Breast epithelium (tissue), 4 donors: ENCODE results near the gene CLSTN2. TPM values are rescaled to one million over a fixed set of nuclear protein-coding genes. Genes with fewer than 3 reads are reported as not detected.

Experiments
- DNase-seq, 2 donors: peaks; one replicate each; pipeline ENCODE4 v3.0.0-alpha.2; 2019; ENCODE audit warnings: low spot score in 2 of 2
- H3K27ac ChIP-seq, 2 donors: fragments of 200-600 bp; sonication (generic) in 1 of 2; one replicate each; pipeline ENCODE4 v1.5.1; 2016 to 2019; ENCODE audit warnings: mild to moderate bottlenecking in 1 of 2
- H3K27me3 ChIP-seq, 2 donors: fragments of 200-600 bp; sonication (generic) in 1 of 2; one replicate each; pipeline versions ENCODE4 v1.5.1 to v1.6.0; 2017 to 2019; ENCODE audit warnings: control low read depth in 1 of 2, mild to moderate bottlenecking in 1 of 2
- H3K36me3 ChIP-seq: fragments of 200-600 bp; one replicate; pipeline ENCODE4 v1.5.1; 2019
- H3K4me1 ChIP-seq, 2 donors: fragments of 200-600 bp; sonication (generic); one replicate each; pipeline ENCODE4 v1.5.1; 2016 to 2019; ENCODE audit warnings: control low read depth in 1 of 2
- H3K4me3 ChIP-seq, 3 donors: fragments of 200-600 bp; sonication (generic); 1 replicate in 2 of 3; 2 replicates in 1 of 3; pipeline ENCODE4 v1.5.1; 2016 to 2019; ENCODE audit warnings: mild to moderate bottlenecking in 3 of 3, moderate library complexity in 2 of 3
- H3K9me3 ChIP-seq, 2 donors: fragments of 200-600 bp; sonication (generic) in 1 of 2; one replicate each; pipeline ENCODE4 v1.5.1; 2016 to 2019; ENCODE audit warnings: control low read depth in 1 of 2
- CTCF ChIP-seq, 3 donors: fragments of 450-650 bp; IDR thresholded peaks; one replicate each; pipeline ENCODE4 v1.5.1; 2016 to 2017; ENCODE audit warnings: antibody characterized with exemption in 3 of 3, mild to moderate bottlenecking in 3 of 3, moderate library complexity in 3 of 3
- POLR2A ChIP-seq: fragments of 450-650 bp; IDR thresholded peaks from one replicate; pipeline ENCODE4 v1.6.1; 2016; ENCODE audit warnings: antibody characterized with exemption, mild to moderate bottlenecking, moderate library complexity
- POLR2AphosphoS5 ChIP-seq, 3 donors: sonication (generic); formaldehyde crosslinking; IDR thresholded peaks; one replicate each; pipeline ENCODE4 v1.6.1; 2017; ENCODE audit warnings: antibody characterized with exemption in 3 of 3
- intact Hi-C: fragments of 100-400 bp; cut with DNase I; formaldehyde crosslinking; loops from one replicate; pipeline ENCODE4 v1.15.1; 2023; ENCODE audit warnings: low total_unique reads
- total RNA-seq, 3 donors: library from RNA; depleted of rRNA; stranded (reverse); fragments of >200 nt; gene quantifications; one replicate each; pipeline ENCODE4 v1.1.0, GENCODE V29; 2016

Gene CLSTN2
- total RNA-seq, 3 donors from 2014 or later = 15.5 to 75.5 (median 33.1) TPM

GRCh38 chr3:140568842-140569520 lies 634.0 kb downstream of the CLSTN2 start:
- H3K27me3 ChIP-seq = no peaks in the 10 kb centered on the region
- DNase-seq = peak; percentile 27 to 64
- H3K4me1 ChIP-seq = peaks cover 0 to 7% of the 10 kb centered on the region in 2 donors
- TF ChIP-seq POLR2A (no peak), POLR2AphosphoS5 (IDR thresholded peaks at IDR 0.05) (no peak), CTCF (IDR thresholded peaks at IDR 0.05) (no peak)
- no peak overlapping the region for H3K4me3 ChIP-seq
- no peaks in the 10 kb centered on the region for H3K9me3 ChIP-seq
- intact Hi-C loops = loop anchor here (5.0 kb wide), 1 partner anchor 1567 kb away; no protein-coding TSS in a partner anchor
- H3K36me3 ChIP-seq = no peaks in the 10 kb centered on the region
- no peak overlapping the region for H3K27ac ChIP-seq

GRCh38 chr3:140570602-140571001 lies 635.6 kb downstream of the CLSTN2 start:
- intact Hi-C loops = no loop called here
- Histone ChIP-seq H3K4me1 (peaks cover 0 to 7% of the 10 kb centered on the region in 2 donors), H3K9me3 (no peaks in the 10 kb centered on the region), H3K4me3 (no peak overlapping the region), H3K27ac (no peak overlapping the region), H3K27me3 (no peaks in the 10 kb centered on the region), H3K36me3 (no peaks in the 10 kb centered on the region)
- TF ChIP-seq POLR2A = no peak
- no peak for TF ChIP-seq POLR2AphosphoS5 (IDR thresholded peaks at IDR 0.05)
- TF ChIP-seq CTCF (IDR thresholded peaks at IDR 0.05) = no peak
- no peak for DNase-seq

GRCh38 chr3:140571836-140572235 lies 636.9 kb downstream of the CLSTN2 start:
- H3K36me3 ChIP-seq = no peaks in the 10 kb centered on the region
- H3K4me1 ChIP-seq = peaks cover 0 to 7% of the 10 kb centered on the region in 2 donors
- H3K27ac ChIP-seq = no peak overlapping the region
- no peak for TF ChIP-seq POLR2AphosphoS5 (IDR thresholded peaks at IDR 0.05)
- TF ChIP-seq CTCF (IDR thresholded peaks at IDR 0.05) = no peak
- TF ChIP-seq POLR2A = no peak
- H3K4me3 ChIP-seq = no peak overlapping the region
- H3K9me3 ChIP-seq = no peaks in the 10 kb centered on the region
- intact Hi-C loops = no loop called here
- DNase-seq = no peak
- H3K27me3 ChIP-seq = no peaks in the 10 kb centered on the region

- intact Hi-C loops = no loop called here
- DNase-seq = no peak
- Histone ChIP-seq H3K27ac (no peak overlapping the region), H3K27me3 (no peaks in the 10 kb centered on the region), H3K4me1 (peaks cover 0 to 7% of the 10 kb centered on the region in 2 donors), H3K36me3 (no peaks in the 10 kb centered on the region), H3K9me3 (no peaks in the 10 kb centered on the region), H3K4me3 (no peak overlapping the region)
- TF ChIP-seq POLR2AphosphoS5 (IDR thresholded peaks at IDR 0.05) (no peak), POLR2A (no peak), CTCF (IDR thresholded peaks at IDR 0.05) (no peak)
These were observed 637.3 kb downstream of the CLSTN2 start for GRCh38 chr3:140572334-140572733.

- intact Hi-C loops = no loop called here
- Histone ChIP-seq H3K4me1 (peaks cover 0 to 7% of the 10 kb centered on the region in 2 donors), H3K27ac (no peak overlapping the region), H3K36me3 (no peaks in the 10 kb centered on the region), H3K27me3 (no peaks in the 10 kb centered on the region), H3K4me3 (no peak overlapping the region), H3K9me3 (no peaks in the 10 kb centered on the region)
- DNase-seq = no peak
- TF ChIP-seq POLR2A (no peak), POLR2AphosphoS5 (IDR thresholded peaks at IDR 0.05) (no peak), CTCF (IDR thresholded peaks at IDR 0.05) (no peak)
These were observed 638.0 kb downstream of the CLSTN2 start for GRCh38 chr3:140573011-140573410.
